GM21786 (cell line): ENCODE measurements around the gene CTNNBL1.
"Not testable (repeated sequence)": the region's sequence is repeated elsewhere in the genome, so short reads cannot be mapped to it uniquely, and the experiment has no call there.

Experiments used
- ATAC-seq: cut with Tn5 transposase; IDR thresholded peaks from one replicate; pipeline ENCODE4 v1.9.1; 2021; ENCODE audit not compliant: unreplicated experiment

Gene CTNNBL1

DNA sequence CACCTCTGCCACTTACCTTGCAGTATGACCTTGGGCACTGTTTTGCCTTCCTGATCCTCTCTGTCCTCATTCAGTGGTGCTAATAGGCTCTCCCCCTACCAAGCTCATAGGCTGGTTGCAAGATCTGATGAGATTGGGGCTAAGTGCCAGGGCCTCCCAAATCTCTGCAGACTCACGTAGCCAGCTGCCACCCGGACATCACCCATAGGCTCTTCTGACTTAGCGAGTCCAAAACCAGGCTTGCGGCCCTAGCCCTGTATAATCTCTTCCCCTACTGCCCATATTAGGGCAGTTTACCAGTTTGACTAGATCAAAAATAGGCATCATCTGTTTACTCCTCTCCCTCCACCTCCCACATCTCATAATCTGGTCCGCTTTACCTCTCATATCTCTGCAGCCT, 154.9 kb downstream of the CTNNBL1 start:
- no peak for ATAC-seq

GRCh38 chr20:37849156-37849555, 155.3 kb downstream of the CTNNBL1 start:
- ATAC-seq, result no peak

DNA sequence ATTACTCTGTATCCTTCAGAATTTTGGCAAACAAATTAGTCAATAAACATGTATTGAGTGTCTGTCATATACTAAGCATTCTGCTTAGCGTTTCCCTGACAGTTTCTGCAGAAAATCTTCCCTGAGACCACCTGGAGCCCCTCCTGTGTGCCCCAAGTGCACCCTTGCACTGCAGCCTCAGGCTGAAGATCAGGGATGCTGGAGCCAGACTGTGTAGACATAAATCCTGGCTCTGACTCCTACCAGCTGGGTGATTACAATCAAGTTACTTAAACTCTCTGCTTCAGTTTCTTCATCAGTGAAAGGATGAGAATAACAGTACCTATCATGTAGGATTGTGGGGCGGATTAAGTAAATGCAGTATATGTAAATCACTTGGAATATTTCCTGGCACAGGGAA, 155.7 kb downstream of the CTNNBL1 start:
- ATAC-seq, result no peak

DNA sequence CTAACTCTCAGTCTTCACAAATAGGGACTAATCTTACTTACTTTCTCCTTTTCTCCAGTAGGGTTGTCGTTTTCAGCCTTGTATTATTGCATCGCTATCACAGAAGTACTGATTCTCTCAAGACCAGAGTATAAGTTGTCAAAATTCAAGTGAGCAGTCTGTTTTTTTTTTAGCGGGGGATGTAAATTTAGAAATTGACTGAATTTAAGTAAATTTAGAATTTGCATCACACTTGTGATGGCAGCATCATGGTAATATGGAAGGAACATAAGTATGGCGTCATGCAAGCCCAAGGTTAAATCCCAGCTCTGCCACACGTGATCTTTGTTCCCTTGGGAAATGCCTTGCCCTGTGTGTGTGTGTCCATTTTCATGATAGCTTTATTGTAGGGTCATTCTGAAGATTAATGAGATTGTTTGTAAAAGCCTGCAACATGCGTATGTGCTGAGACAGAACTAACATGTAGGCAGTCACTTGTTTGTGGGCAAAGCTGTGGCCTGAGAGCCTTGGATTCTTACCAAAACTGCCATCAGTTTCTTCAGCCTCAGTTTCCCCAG, 156.3 kb downstream of the CTNNBL1 start:
- no peak for ATAC-seq

DNA sequence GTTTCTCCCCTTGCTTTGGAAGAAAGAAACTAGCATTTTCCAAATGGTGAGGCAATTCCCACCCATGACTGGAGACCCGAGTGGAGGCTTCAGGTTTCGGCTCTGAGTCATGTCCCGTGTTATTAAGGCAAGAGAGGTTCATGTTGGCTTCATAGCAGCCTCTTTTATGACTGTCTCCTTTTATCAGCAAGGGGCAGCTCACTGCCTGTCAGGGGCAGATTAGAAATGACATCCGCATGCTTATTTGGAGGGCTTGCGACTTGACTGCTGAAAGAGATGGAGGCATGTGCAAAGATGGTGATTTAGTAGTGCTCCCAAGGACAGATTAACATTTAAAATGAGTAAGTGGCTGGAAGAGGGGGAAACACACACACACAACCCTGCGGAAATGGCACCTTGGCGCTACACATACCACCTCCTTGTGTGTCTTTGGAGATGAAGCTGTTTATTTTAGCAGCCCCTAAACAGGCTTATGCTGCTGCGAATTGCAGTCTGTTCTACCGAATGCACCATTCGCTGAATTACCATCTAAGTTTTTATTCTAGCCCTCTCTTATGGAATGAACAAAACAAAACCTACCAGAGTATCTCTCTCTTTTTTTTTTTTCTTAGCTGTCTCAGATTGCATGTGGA, 157.0 kb downstream of the CTNNBL1 start:
- no peak for ATAC-seq

GRCh38 chr20:37852666-37853065, 158.8 kb downstream of the CTNNBL1 start:
- ATAC-seq, result no peak

GRCh38 chr20:37853823-37854375, 160.1 kb downstream of the CTNNBL1 start:
- ATAC-seq, result peak; percentile 59

DNA sequence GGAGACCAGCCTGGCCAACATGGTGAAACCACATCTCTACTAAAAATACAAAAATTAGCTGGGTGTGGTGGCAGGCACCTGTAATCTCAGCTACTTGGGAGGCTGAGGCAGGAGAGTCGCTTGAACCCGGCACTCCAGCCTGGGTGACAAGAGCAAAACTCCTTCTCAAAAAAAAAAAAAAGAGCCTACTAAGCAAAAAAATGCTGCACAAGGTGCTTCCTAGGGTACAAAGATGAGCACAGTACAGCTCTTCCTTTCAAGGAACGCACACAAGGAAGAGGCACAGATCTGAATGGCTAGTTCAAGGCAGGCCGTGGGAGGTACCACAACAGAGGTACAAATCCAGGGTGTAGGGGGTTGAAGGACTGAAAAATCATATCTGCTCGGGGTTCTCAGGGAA, 162.2 kb downstream of the CTNNBL1 start:
- ATAC-seq, result not testable (repeated sequence)

DNA sequence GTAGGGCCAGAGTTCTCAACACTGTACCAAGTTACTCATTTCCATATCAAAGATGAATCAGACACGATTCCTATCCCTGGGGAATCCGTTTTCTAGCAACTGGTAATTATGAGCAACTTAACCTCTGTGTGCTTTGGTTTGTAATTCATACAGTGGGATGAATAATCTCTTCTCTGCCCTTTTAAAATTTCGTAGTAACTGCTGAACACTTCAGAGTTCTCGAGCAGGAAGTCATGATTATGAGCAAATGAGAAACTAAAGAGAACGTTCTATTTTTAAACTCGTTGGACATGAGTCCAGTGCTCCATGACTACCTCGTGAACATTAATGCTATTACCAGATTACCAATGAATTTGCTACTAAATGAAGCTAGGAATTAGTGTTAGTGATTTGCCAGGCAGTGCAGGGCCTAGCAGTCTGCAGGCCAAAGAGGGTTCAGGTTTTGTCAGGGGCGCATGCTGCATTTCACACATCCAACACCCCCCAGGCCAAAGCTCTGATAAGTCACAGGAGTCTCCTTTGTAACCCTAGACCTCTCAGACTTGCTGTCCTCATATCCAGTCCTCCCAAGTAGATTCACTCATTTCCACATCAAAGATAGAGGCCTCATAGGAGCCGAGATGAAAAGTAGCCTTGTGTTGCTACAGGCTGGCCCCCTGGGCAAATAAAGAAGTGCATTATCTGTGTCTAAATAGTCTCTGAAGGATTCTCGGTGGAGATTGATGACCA, 163.3 kb downstream of the CTNNBL1 start:
- no peak for ATAC-seq

DNA sequence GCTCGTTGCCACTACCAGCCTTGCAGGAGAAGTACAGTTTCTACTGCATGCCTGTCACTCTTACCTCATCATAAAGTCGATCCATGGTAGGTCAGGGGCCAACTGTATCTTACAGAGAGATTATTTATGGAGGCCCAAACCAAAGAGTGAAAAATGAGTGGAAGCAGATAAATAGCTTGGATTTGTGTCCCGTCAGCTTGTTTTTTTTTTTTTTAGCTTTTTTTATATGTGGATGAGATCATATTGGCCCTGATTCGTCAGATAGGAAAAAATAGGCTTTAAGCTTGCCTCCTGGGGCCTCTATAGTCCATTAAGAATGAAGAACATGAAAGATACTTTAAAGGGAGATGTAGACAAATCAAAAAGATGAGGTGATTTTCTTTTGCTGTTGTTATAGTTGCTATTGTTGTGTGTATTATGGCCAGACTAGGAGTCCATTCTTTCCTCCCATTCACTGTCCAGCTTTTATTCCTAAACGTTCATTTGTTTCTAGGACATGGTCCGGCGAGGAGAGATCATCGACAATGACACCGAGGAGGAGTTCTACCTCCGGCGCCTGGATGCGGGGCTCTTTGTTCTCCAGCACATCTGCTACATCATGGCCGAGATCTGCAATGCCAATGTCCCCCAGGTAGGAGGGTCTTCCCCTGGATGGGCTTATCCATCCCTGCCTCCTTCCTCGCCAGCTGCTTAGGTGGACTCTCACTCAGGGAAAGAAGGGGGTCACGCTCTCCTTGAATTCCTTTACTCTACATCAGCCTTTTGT, 165.8 kb downstream of the CTNNBL1 start:
- no peak for ATAC-seq

DNA sequence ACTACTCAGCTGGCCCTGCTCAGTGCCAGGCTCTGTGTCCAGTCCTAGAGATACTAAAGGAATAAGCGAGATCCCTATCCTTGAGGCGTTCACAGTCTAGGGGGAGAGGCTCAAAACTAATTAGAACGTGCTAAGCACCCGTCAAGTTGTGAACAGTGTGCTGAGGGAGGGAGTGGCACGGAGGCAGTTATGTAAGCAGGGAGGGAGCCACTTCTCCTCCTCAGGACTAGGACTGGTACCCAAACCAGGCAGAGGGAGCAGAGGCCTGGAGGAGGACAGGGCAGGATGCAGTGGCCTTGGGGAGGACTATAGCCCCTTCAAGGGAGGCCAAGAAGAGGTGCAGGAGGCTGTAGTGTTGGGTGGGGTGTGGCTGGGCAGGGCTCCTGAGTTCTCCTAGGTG, 169.5 kb downstream of the CTNNBL1 start:
- no peak for ATAC-seq

- no peak for ATAC-seq
Measured at GRCh38 chr20:37864298-37864697, 170.5 kb downstream of the CTNNBL1 start.

GRCh38 chr20:37866051-37866450, 172.2 kb downstream of the CTNNBL1 start:
- no peak for ATAC-seq

- no peak for ATAC-seq
Measured at GRCh38 chr20:37867289-37868195, 173.7 kb downstream of the CTNNBL1 start.

GRCh38 chr20:37868851-37869333, 175.1 kb downstream of the CTNNBL1 start:
- no peak for ATAC-seq

GRCh38 chr20:37869334-37869861, 175.6 kb downstream of the CTNNBL1 start:
- ATAC-seq, result no peak

GRCh38 chr20:37870294-37870693, 176.5 kb downstream of the CTNNBL1 start:
- no peak for ATAC-seq

GRCh38 chr20:37871751-37872150, 177.9 kb downstream of the CTNNBL1 start:
- no peak for ATAC-seq

- no peak for ATAC-seq
Measured at GRCh38 chr20:37872161-37872560, 178.3 kb downstream of the CTNNBL1 start.

DNA sequence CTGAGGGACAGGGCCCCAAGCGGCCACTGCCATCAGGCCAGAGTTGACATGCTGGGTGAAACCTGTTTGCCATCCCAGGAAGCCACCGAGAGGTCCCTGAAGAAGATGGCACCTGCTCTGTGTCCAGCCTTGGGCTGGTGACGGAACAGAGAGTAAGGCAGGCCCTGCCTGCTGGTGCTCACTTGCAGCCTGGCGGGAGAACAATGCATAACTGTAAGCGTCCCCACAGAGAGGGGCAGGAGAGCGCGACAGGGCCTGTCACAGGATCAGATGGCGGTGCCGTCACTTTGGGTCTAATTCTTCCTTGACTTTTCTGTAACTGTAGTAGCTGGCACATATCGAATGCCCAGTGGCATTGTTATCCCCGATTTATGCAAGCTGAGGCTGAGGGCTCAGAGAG, 180.1 kb downstream of the CTNNBL1 start:
- no peak for ATAC-seq
